ENCODE data around the gene VEPH1. TPM values are rescaled to one million over a fixed set of nuclear protein-coding genes. Genes with fewer than 3 reads are reported as not detected.
A peak's percentile ranks its signal among the peaks of the same experiment; 100 is the strongest.
"Not testable (repeated sequence)": the region's sequence is repeated elsewhere in the genome, so short reads cannot be mapped to it uniquely, and the experiment has no call there.

VEPH1 gene
- polyA plus RNA-seq, 2 of the 4 experiments (the other 2 are of a cell fraction), result 0.04 to 0.16 TPM

- TF ChIP-seq NPAS2 (CRISPR knock-in tag; IDR thresholded peaks at IDR 0.05; ENCODE audit: borderline replicate concordance) (no peak), RFX5 (IDR thresholded peaks at IDR 0.05) (no peak)
These were observed 175.4 kb downstream of the VEPH1 start (continued) for GRCh38 chr3:157327837-157328236.

GRCh38 chr3:157327018-157327417 is 176.2 kb downstream of the VEPH1 start:
- FAIRE-seq (no peak), ATAC-seq (peak in 1 of 2 experiments; percentile 68; a peak in 3 of 6 replicates), DNase-seq (ENCODE audit: low read depth in 1 of 2, low spot score in 1 of 2) (no peak)
- H3K27ac ChIP-seq, result no peak overlapping the region
- no peak for TF ChIP-seq FOSL2 (IDR thresholded peaks at IDR 0.05)
- no peak for TF ChIP-seq FOSL2 (CRISPR knock-in tag; IDR thresholded peaks at IDR 0.05)
- TF ChIP-seq RAD21 (conservative IDR thresholded peaks at IDR 0.05 in 1 of 2, IDR thresholded peaks at IDR 0.05 in 1 of 2), result peak in 1 of 2 experiments; percentile 43; a peak in 2 of 5 replicates
- no peak for TF ChIP-seq EP300 (IDR thresholded peaks at IDR 0.05)
- TF ChIP-seq RCOR1 (IDR thresholded peaks at IDR 0.05; ENCODE audit: low read depth, low read length), result no peak
- no peak for TF ChIP-seq ESRRA (IDR thresholded peaks at IDR 0.05; ENCODE audit: borderline replicate concordance, low read length)
- 43% methylated on average over 1 of the region's 1 CpG for WGBS (ENCODE audit: missing lambda C conversion rate)
- no peaks in the 10 kb centered on the region for H3K4me1 ChIP-seq
- H3K9me3 ChIP-seq, result no peaks in the 10 kb centered on the region
- ChIA-PET CTCF (no interaction called here), POLR2A (no interaction called here)
- H3K4me3 ChIP-seq, result no peak overlapping the region
- no peak overlapping the region for H3K4me2 ChIP-seq

GRCh38 chr3:157324869-157325268 is 178.3 kb downstream of the VEPH1 start:
- H3K27ac ChIP-seq; H3K4me1 ChIP-seq; FAIRE-seq; DNase-seq (ENCODE audit: low read depth in 1 of 2, low spot score in 1 of 2); H3K9me3 ChIP-seq; CTCF ChIA-PET; H3K4me3 ChIP-seq; H3K4me2 ChIP-seq; ATAC-seq; POLR2A ChIA-PET: not testable (repeated sequence)
- WGBS (ENCODE audit: missing lambda C conversion rate), result 72% methylated on average over 1 of the region's 1 CpG

- ChIA-PET CTCF (no interaction called here), POLR2A (no interaction called here)
- Histone ChIP-seq H3K9me3 (no peaks in the 10 kb centered on the region), H3K4me1 (peaks cover 9% of the 10 kb centered on the region), H3K27ac (no peak overlapping the region), H3K4me3 (no peak overlapping the region), H3K4me2 (no peak overlapping the region)
- FAIRE-seq, result no peak
- 69% methylated on average over 2 of the region's 2 CpGs for WGBS (ENCODE audit: missing lambda C conversion rate)
- no peak for TF ChIP-seq HOXB13 (CRISPR knock-in tag; IDR thresholded peaks at IDR 0.05; ENCODE audit: low read depth)
- TF ChIP-seq NFE2L2 (conservative IDR thresholded peaks at IDR 0.05; ENCODE audit: low read length), result no peak
- TF ChIP-seq REST (IDR thresholded peaks at IDR 0.05), result no peak
- no peak for TF ChIP-seq ESRRA (IDR thresholded peaks at IDR 0.05; ENCODE audit: borderline replicate concordance, low read length)
- TF ChIP-seq NPAS2 (CRISPR knock-in tag; IDR thresholded peaks at IDR 0.05; ENCODE audit: borderline replicate concordance), result no peak
- TF ChIP-seq HDAC2 (IDR thresholded peaks at IDR 0.05), result no peak
- TF ChIP-seq BHLHE40 (IDR thresholded peaks at IDR 0.05; ENCODE audit: low read depth, low read length), result no peak
- TF ChIP-seq CEBPB (IDR thresholded peaks at IDR 0.05), result no peak
- TF ChIP-seq HOXB5 (CRISPR knock-in tag; IDR thresholded peaks at IDR 0.05), result no peak
- TF ChIP-seq EHMT2 (IDR thresholded peaks at IDR 0.05; ENCODE audit: low read depth), result no peak
- DNase-seq (ENCODE audit: low read depth in 1 of 2, low spot score in 1 of 2), result no peak
- ATAC-seq, result no peak
These were observed 179.9 kb downstream of the VEPH1 start for GRCh38 chr3:157323360-157323759.

- Histone ChIP-seq H3K27ac (no peak overlapping the region), H3K9me3 (no peaks in the 10 kb centered on the region), H3K4me1 (peaks cover 21% of the 10 kb centered on the region), H3K4me3 (no peak overlapping the region), H3K4me2 (no peak overlapping the region)
- TF ChIP-seq BHLHE40 (IDR thresholded peaks at IDR 0.05; ENCODE audit: low read depth, low read length) (no peak), NFE2L2 (conservative IDR thresholded peaks at IDR 0.05; ENCODE audit: low read length) (no peak), MYC (IDR thresholded peaks at IDR 0.05; ENCODE audit: borderline replicate concordance, low read length) (no peak), CBX2 (IDR thresholded peaks at IDR 0.05; ENCODE audit: borderline replicate concordance, low read depth) (no peak), SREBF2 (IDR thresholded peaks at IDR 0.05) (no peak), SMC3 (IDR thresholded peaks at IDR 0.05) (no peak), CTCF (IDR thresholded peaks at IDR 0.05) (no peak), TP53 (CRISPR knock-in tag; IDR thresholded peaks at IDR 0.05) (no peak), HOXB5 (CRISPR knock-in tag; IDR thresholded peaks at IDR 0.05) (no peak), FOSB (CRISPR knock-in tag; IDR thresholded peaks at IDR 0.05) (no peak), ZC3H11A (IDR thresholded peaks at IDR 0.05) (no peak), HEYL (CRISPR knock-in tag; IDR thresholded peaks at IDR 0.05) (no peak), POLR2AphosphoS2 (conservative IDR thresholded peaks at IDR 0.05; ENCODE audit: low read length) (no peak), RFX5 (IDR thresholded peaks at IDR 0.05) (no peak), RCOR1 (IDR thresholded peaks at IDR 0.05; ENCODE audit: low read depth, low read length) (no peak), NR3C1 (IDR thresholded peaks at IDR 0.05) (no peak)
- ATAC-seq, result no peak
- ChIA-PET POLR2A (no interaction called here), CTCF (no interaction called here)
- DNase-seq (ENCODE audit: low read depth in 1 of 2, low spot score in 1 of 2), result no peak
- no peak for FAIRE-seq
These were observed 183.5 kb downstream of the VEPH1 start for GRCh38 chr3:157319672-157320071.

Data from A549 (cell line).